GM19238 (cell line): ENCODE measurements around the gene ZNF474.

Source experiments
- DNase-seq: peaks from one replicate; pipeline ENCODE4 v3.0.0; 2011; ENCODE audit warnings: low spot score; ENCODE audit not compliant: insufficient read length

ZNF474 gene

GRCh38 chr5:122153230-122153629 is 23.9 kb downstream of the ZNF474 start:
- no peak for DNase-seq

GRCh38 chr5:122153774-122154173 is 24.4 kb downstream of the ZNF474 start:
- DNase-seq: no peak

GRCh38 chr5:122154491-122154890 is 25.1 kb downstream of the ZNF474 start:
- DNase-seq: no peak

- DNase-seq: no peak
Measured at GRCh38 chr5:122154910-122155309, 25.6 kb downstream of the ZNF474 start.

GRCh38 chr5:122155546-122155945 is 26.2 kb downstream of the ZNF474 start:
- no peak for DNase-seq

- DNase-seq: no peak
Measured at GRCh38 chr5:122156724-122157325, 27.5 kb downstream of the ZNF474 start.

GRCh38 chr5:122162100-122162638 is 32.8 kb downstream of the ZNF474 start:
- no peak for DNase-seq

- no peak for DNase-seq
Measured at GRCh38 chr5:122163121-122164069, 34.0 kb downstream of the ZNF474 start.

- DNase-seq: no peak
Measured at GRCh38 chr5:122164070-122164435, 34.7 kb downstream of the ZNF474 start.

GRCh38 chr5:122164831-122165558 is 35.6 kb downstream of the ZNF474 start:
- DNase-seq: no peak

- DNase-seq: no peak
Measured at GRCh38 chr5:122165559-122166078, 36.3 kb downstream of the ZNF474 start.

GRCh38 chr5:122169350-122170103 is 40.2 kb downstream of the ZNF474 start:
- DNase-seq: no peak

- DNase-seq: no peak
Measured at GRCh38 chr5:122170620-122171019, 41.3 kb downstream of the ZNF474 start.

- DNase-seq: no peak
Measured at GRCh38 chr5:122172207-122172606, 42.9 kb downstream of the ZNF474 start.

GRCh38 chr5:122173474-122174415 is 44.4 kb downstream of the ZNF474 start:
- no peak for DNase-seq

GRCh38 chr5:122175091-122175490 is 45.7 kb downstream of the ZNF474 start:
- no peak for DNase-seq

GRCh38 chr5:122175852-122176251 is 46.5 kb downstream of the ZNF474 start:
- no peak for DNase-seq

GRCh38 chr5:122177161-122177560 is 47.8 kb downstream of the ZNF474 start:
- no peak for DNase-seq

GRCh38 chr5:122179701-122180100 is 50.4 kb downstream of the ZNF474 start:
- no peak for DNase-seq
